Esophagus (tissue), 2 donors: ENCODE data around the gene DNAJC11. TPM values are rescaled to one million over a fixed set of nuclear protein-coding genes. Genes with fewer than 3 reads are reported as not detected.
"Not testable (repeated sequence)": the region's sequence is repeated elsewhere in the genome, so short reads cannot be mapped to it uniquely, and the experiment has no call there.

Experiments used
- H3K27ac ChIP-seq, 2 donors: one replicate each; pipeline ENCODE4 v1.5.1; 2013; ENCODE audit warnings: low read depth in 2 of 2, mild to moderate bottlenecking in 2 of 2, inconsistent platforms in 1 of 2, low read length in 1 of 2, moderate library complexity in 1 of 2
- H3K27me3 ChIP-seq, 2 donors: one replicate each; pipeline ENCODE4 v1.6.1; 2013; ENCODE audit warnings: low read length in 2 of 2, control low read depth in 1 of 2, mild to moderate bottlenecking in 1 of 2; ENCODE audit not compliant: insufficient read depth in 2 of 2, control insufficient read depth in 1 of 2
- H3K36me3 ChIP-seq, 2 donors: one replicate each; pipeline ENCODE4 v1.6.1; 2013; ENCODE audit warnings: low read length in 1 of 2; ENCODE audit not compliant: control insufficient read depth in 2 of 2, insufficient read depth in 2 of 2
- H3K4me1 ChIP-seq, 2 donors: one replicate each; pipeline ENCODE4 v1.6.1; 2013; ENCODE audit warnings: low read length in 1 of 2; ENCODE audit not compliant: control insufficient read depth in 2 of 2, insufficient read depth in 2 of 2
- H3K4me3 ChIP-seq, 2 donors: one replicate each; pipeline ENCODE4 v1.5.1; 2013; ENCODE audit warnings: low read length in 2 of 2, mild to moderate bottlenecking in 2 of 2, low read depth in 1 of 2, moderate library complexity in 1 of 2
- H3K9me3 ChIP-seq, 2 donors: one replicate each; pipeline ENCODE4 v1.6.1; 2013; ENCODE audit warnings: mild to moderate bottlenecking in 2 of 2, low read depth in 1 of 2, low read length in 1 of 2, moderate library complexity in 1 of 2; ENCODE audit not compliant: control insufficient read depth in 2 of 2, insufficient read depth in 1 of 2
- WGBS, 2 donors: extraction: QIAGEN DNeasy Blood & Tissue Kit; methylation state at CpG; one replicate each; pipeline ENCODE4 v1.1.7; 2013; 5-methylcytosine and 5-hydroxymethylcytosine counted together
- polyA plus RNA-seq, 2 donors: library from polyadenylated mRNA; stranded (reverse); fragments of 200-250 nt; gene quantifications; one replicate each; pipeline ENCODE4 v1.2.3, GENCODE V29; 2013
- donor health status: healthy with polysubstance abuse.
- donor health status: Bipolar disorder and iron deficiency.

The DNAJC11 gene
- polyA plus RNA-seq, 2 donors, result 21.9 to 23.0 TPM

DNA sequence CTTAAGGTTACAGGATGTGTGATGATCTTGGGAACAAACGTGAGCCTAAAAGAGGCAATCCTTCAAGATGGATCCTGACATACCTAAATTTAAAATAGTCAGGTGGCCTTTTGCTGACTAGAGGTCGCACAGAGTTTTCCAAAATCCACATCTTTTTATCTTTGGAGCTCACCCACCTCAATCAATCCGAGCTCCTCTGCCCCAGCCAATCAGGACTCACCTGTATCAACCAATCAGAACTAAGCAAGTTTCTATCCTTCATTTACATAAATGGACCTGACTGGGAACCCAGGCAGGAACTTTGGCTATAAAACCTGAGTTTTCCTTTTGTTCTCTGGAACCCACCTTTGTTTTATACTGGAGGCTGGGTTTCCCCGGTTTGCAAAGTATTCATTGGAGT is 16.2 kb downstream of the DNAJC11 start:
- Histone ChIP-seq H3K36me3 (peaks cover 0 to 2% of the 10 kb centered on the region in 2 donors), H3K4me3 (no peak overlapping the region), H3K9me3 (no peaks in the 10 kb centered on the region), H3K4me1 (no peaks in the 10 kb centered on the region), H3K27ac (no peak overlapping the region), H3K27me3 (no peaks in the 10 kb centered on the region)
- WGBS, 2 donors, result 92 to 95% methylated on average over 4 of the region's 4 CpGs

DNA sequence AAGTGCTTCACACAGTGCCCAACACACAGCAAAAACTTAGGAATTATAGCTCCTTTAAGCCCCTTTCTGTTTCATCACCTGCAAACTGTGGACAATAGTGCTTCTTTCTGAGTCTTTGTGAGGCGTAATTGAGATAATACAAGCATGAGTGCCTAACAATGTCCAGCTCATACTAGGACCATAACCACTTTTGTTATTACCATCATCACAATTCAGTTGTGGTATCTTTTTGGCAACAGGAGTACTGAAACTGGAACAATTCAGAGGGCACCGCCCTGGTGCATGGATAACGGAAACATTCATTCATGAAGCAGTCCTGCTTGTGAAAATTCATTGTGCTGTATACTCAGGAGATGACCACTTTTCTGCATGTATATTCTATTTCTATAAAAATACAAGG is 18.2 kb downstream of the DNAJC11 start:
- Histone ChIP-seq H3K4me3 (no peak overlapping the region), H3K4me1 (no peaks in the 10 kb centered on the region), H3K36me3 (peaks cover 0 to 6% of the 10 kb centered on the region in 2 donors), H3K27me3 (no peaks in the 10 kb centered on the region), H3K9me3 (no peaks in the 10 kb centered on the region), H3K27ac (no peak overlapping the region)
- WGBS, 2 donors, result 89% methylated on average over 3 of the region's 3 CpGs

DNA sequence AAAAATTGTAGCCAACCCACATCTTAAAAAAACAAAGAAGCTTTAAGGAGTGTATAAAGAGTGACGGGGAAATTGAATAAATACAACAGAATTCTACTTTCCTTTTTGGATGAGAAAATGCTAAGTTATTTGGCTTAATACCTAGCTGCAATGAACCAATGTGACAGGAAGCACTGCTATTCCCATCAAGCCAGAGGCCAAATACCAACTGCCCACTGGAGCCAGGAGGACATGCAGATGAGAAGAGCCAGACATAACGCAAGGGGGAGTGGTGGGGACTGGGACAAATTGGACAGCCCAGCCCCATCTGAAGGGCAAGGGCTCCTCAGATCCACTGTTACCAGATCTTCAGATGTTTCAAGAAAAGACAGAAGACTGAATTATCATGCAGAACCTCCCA is 25.7 kb downstream of the DNAJC11 start:
- Histone ChIP-seq H3K27me3 (no peaks in the 10 kb centered on the region), H3K4me1 (no peaks in the 10 kb centered on the region), H3K9me3 (no peaks in the 10 kb centered on the region), H3K4me3 (no peak overlapping the region), H3K27ac (no peak overlapping the region), H3K36me3 (peaks cover 0 to 17% of the 10 kb centered on the region in 2 donors)
- WGBS, 2 donors, result 98 to 99% methylated on average over 2 of the region's 2 CpGs

DNA sequence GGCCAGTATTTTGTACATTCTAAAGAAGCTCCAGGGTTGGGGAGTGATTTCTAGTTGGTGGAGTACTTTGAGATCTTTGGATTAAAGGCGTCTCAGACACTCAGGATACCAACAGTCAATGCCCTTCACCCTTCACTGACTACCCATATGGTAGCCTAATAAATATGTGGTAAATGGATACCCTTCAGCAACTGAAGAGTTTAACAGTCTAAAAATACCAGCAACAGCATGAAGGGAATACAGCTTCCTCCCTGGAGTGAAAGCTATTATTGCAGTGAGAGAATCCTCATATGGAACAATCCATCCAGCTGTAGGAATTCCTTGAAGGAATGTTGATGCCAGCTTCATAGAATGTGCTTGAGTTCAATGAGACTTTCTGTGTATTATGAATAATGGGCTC is 26.8 kb downstream of the DNAJC11 start:
- H3K27me3 ChIP-seq, result no peaks in the 10 kb centered on the region
- H3K4me1 ChIP-seq, result no peaks in the 10 kb centered on the region
- WGBS, 2 donors, result 93 to 100% methylated on average over 1 of the region's 1 CpG
- no peak overlapping the region for H3K4me3 ChIP-seq
- no peaks in the 10 kb centered on the region for H3K9me3 ChIP-seq
- no peak overlapping the region for H3K27ac ChIP-seq
- peaks cover 0 to 17% of the 10 kb centered on the region in 2 donors for H3K36me3 ChIP-seq

DNA sequence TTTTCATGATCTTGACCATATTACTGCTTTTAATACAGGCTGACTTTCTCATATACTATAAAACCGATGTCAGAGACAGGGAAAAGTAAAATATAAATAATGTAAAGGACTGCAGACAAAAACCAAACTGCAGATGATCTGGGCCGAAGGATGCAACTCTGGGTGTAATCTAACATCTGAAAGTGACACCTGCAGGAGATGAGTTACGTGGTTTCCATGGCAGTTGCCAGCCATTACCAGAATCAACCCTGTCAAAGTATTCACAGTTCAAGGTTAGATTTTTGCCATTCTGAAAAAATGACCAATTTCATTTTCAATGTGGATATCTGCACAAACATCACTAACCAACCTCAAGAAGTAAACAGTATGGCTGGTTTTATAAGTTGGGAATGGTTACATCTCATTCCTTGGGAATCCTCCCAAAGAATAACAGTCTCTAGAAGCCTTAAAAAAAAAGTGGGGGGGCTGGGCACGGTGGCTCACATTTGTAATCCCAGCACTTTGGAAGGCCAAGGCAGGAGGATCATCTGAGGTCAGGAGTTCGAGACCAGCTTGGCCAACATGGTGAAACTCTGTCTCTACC is 27.7 kb downstream of the DNAJC11 start:
- Histone ChIP-seq H3K4me1 (no peaks in the 10 kb centered on the region), H3K36me3 (peaks cover 0 to 16% of the 10 kb centered on the region in 2 donors), H3K4me3 (no peak overlapping the region), H3K27me3 (no peaks in the 10 kb centered on the region), H3K27ac (no peak overlapping the region), H3K9me3 (no peaks in the 10 kb centered on the region)
- WGBS, 2 donors, result 88 to 93% methylated on average over 5 of the region's 5 CpGs

DNA sequence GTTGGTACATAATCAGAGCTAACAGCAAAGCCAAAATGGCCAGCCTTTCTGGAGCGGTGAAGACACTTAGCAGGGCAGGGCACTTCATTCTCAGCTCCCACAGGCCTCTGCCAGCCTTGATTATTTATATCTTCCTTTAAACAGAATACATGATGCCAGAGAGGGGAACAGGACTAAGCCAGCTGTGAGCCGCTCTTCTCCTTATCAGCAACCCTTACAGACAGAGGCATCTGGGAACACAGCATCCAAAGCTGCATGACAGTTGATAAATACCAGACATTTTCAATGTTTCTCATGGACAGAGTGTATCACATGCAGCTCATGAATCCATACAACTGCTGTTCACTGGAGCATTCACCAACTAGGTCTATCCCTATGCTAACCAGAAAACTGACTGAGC is 29.1 kb downstream of the DNAJC11 start:
- no peaks in the 10 kb centered on the region for H3K4me1 ChIP-seq
- H3K36me3 ChIP-seq, result peaks cover 0 to 16% of the 10 kb centered on the region in 2 donors
- no peak overlapping the region for H3K4me3 ChIP-seq
- WGBS, 2 donors, result 89 to 90% methylated on average over 2 of the region's 2 CpGs
- H3K9me3 ChIP-seq, result no peaks in the 10 kb centered on the region
- no peaks in the 10 kb centered on the region for H3K27me3 ChIP-seq
- no peak overlapping the region for H3K27ac ChIP-seq

DNA sequence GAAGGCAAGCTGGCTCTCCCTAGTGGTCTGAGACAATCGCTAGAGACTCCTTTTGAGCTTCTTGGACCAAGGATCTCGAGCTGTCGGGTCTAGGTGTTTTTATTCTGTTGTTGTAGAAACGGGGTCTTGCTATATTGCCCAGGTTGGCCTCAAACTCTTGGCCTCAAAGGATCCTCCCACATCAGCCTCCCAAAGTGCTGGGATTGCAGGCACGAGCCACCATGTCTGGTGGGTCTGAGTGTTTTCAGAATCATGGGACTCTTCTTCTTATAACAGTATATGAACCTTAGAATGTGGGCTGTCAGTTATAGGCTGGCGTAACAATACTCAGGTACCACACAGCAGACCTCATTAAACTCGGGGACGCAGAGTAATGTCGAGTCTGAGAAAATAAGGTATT is 33.1 kb downstream of the DNAJC11 start:
- 98% methylated on average over 9 of the region's 9 CpGs for WGBS, 2 donors
- Histone ChIP-seq H3K27ac (no peak overlapping the region), H3K36me3 (peaks cover 6 to 22% of the 10 kb centered on the region in 2 donors), H3K4me1 (no peaks in the 10 kb centered on the region), H3K27me3 (no peaks in the 10 kb centered on the region), H3K4me3 (no peak overlapping the region), H3K9me3 (no peaks in the 10 kb centered on the region)

DNA sequence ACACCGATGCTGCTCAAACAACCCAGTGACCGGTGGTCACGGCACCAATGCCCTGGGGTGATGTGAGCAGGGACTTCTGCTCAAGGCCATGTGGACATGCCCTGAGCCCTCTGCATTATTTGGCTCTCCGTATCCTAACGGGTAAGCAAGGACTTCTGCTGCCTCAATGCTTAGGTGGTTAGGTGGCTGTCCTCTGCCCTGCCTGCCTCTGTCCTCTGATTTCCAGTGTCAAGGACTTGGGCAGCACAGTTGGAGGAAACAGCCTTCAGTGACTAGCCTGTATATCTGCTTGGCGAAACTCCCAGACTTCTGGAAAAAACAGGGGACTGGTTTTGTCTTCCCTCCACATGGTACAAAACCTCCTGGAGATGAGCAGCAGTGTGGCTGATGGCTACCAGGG is 34.5 kb downstream of the DNAJC11 start:
- Histone ChIP-seq H3K36me3 (peaks cover 7 to 17% of the 10 kb centered on the region in 2 donors), H3K4me1 (no peaks in the 10 kb centered on the region), H3K27me3 (no peaks in the 10 kb centered on the region), H3K27ac (no peak overlapping the region), H3K9me3 (no peaks in the 10 kb centered on the region), H3K4me3 (no peak overlapping the region)
- 95 to 98% methylated on average over 6 of the region's 6 CpGs for WGBS, 2 donors

DNA sequence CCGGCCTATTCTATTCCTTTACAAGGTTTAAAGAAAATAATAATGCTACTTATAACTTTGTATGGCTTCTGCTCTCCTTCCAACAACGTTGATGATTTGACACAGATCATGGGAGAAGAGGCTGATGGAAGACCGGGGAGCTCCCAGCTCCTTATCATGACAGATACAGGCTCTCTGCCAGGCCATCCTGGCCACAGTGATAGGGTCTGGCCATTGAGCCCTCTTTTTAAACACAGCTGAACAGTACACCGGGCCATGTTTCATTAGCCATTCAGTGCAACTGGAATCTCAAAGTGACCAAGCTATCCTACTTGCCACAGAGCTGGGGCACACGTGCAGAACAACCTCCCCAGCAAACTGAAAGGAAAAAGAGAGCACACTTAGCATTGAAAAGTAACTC is 34.9 kb downstream of the DNAJC11 start:
- no peak overlapping the region for H3K4me3 ChIP-seq
- H3K9me3 ChIP-seq, result no peaks in the 10 kb centered on the region
- no peak overlapping the region for H3K27ac ChIP-seq
- H3K36me3 ChIP-seq, result peaks cover 7 to 17% of the 10 kb centered on the region in 2 donors
- no peaks in the 10 kb centered on the region for H3K27me3 ChIP-seq
- H3K4me1 ChIP-seq, result no peaks in the 10 kb centered on the region
- 91 to 92% methylated on average over 5 of the region's 5 CpGs for WGBS, 2 donors

DNA sequence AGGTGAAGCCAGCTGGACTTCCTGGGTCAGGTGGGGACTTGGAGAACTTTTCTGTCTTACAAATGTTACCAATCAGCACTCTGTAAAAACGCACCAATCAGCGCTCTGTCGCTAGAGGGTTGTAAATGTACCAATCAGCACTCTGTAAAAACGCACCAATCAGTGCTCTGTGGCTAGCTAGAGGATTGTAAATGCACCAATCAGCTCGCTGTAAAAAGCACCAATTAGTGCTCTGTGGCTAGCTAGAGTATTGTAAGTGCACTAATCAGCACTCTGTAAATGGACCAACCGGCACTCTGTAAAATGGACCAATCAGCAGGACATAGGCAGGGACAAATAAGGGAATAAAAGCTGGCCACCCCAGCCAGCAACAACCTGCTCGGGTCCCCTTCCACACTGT is 39.1 kb downstream of the DNAJC11 start:
- not testable (repeated sequence) for H3K27me3 ChIP-seq

More for the DNA sequence above, 39.1 kb downstream of the DNAJC11 start:
- H3K4me1 ChIP-seq, H3K9me3 ChIP-seq, H3K4me3 ChIP-seq, H3K27ac ChIP-seq: not testable (repeated sequence)
- 95 to 98% methylated on average over 7 of the region's 7 CpGs for WGBS, 2 donors
- H3K36me3 ChIP-seq, result peaks cover 7 to 17% of the 10 kb centered on the region in 2 donors
